Suprapubic skin (tissue), 4 donors: Measurements from ENCODE around the gene TTC13. TPM values are rescaled to one million over a fixed set of nuclear protein-coding genes. Genes with fewer than 3 reads are reported as not detected.

ENCODE experiments used
- DNase-seq, 2 donors: peaks; one replicate each; pipeline ENCODE4 v3.0.0-alpha.2; 2019; ENCODE audit warnings: low spot score in 2 of 2
- H3K27ac ChIP-seq: fragments of 200-600 bp; sonication (generic); one replicate; pipeline ENCODE4 v1.5.1; 2019
- H3K27me3 ChIP-seq: fragments of 200-600 bp; sonication (generic); one replicate; pipeline ENCODE4 v1.5.1; 2019
- H3K36me3 ChIP-seq: fragments of 200-600 bp; sonication (generic); one replicate; pipeline ENCODE4 v1.5.1; 2019
- H3K4me1 ChIP-seq: fragments of 200-600 bp; sonication (generic); one replicate; pipeline ENCODE4 v1.5.1; 2019
- H3K4me3 ChIP-seq: fragments of 200-600 bp; sonication (generic); one replicate; pipeline ENCODE4 v1.5.1; 2019; ENCODE audit warnings: mild to moderate bottlenecking
- H3K9me3 ChIP-seq: fragments of 200-600 bp; sonication (generic); one replicate; pipeline ENCODE4 v1.5.1; 2019
- CTCF ChIP-seq, 2 donors: fragments of 200-600 bp in 1 of 2; fragments of 450-650 bp in 1 of 2; sonication (generic) in 1 of 2; IDR thresholded peaks; one replicate each; pipeline ENCODE4 v1.5.1; 2016 to 2019; ENCODE audit warnings: antibody characterized with exemption in 2 of 2, mild to moderate bottlenecking in 1 of 2, moderate library complexity in 1 of 2
- EP300 ChIP-seq: sonication (generic); formaldehyde crosslinking; IDR thresholded peaks from one replicate; pipeline ENCODE4 v1.6.1; 2017; ENCODE audit warnings: antibody characterized with exemption
- POLR2A ChIP-seq, 2 donors: fragments of 450-650 bp; IDR thresholded peaks; one replicate each; pipeline ENCODE4 v1.6.1; 2017; ENCODE audit warnings: antibody characterized with exemption in 2 of 2, mild to moderate bottlenecking in 2 of 2, moderate library complexity in 2 of 2
- POLR2AphosphoS5 ChIP-seq, 3 donors: sonication (generic); formaldehyde crosslinking; IDR thresholded peaks; one replicate each; pipeline ENCODE4 v1.6.1; 2017; ENCODE audit warnings: antibody characterized with exemption in 3 of 3
- WGBS: methylation state at CpG from one replicate; pipeline ENCODE4 v1.1.5; 2018; 5-methylcytosine and 5-hydroxymethylcytosine counted together
- total RNA-seq, 4 donors: library from RNA; depleted of rRNA; stranded (reverse); fragments of >200 nt; gene quantifications; one replicate each; pipeline ENCODE4 v1.1.0, GENCODE V29; 2016

TTC13 gene
- total RNA-seq, 4 donors from 2014 or later, result 16.5 to 41.2 (median 19.2) TPM

GRCh38 chr1:230910755-230911117 is 67.9 kb downstream of the TTC13 start:
- peaks cover 50% of the 10 kb centered on the region for H3K36me3 ChIP-seq
- TF ChIP-seq CTCF (IDR thresholded peaks at IDR 0.05) (no peak), POLR2A (IDR thresholded peaks at IDR 0.05) (no peak), EP300 (no peak), POLR2AphosphoS5 (IDR thresholded peaks at IDR 0.05) (no peak)
- H3K27me3 ChIP-seq, result no peaks in the 10 kb centered on the region
- H3K4me3 ChIP-seq, result no peak overlapping the region
- H3K27ac ChIP-seq, result no peak overlapping the region
- DNase-seq, result no peak
- H3K4me1 ChIP-seq, result peaks cover 15% of the 10 kb centered on the region
- no peaks in the 10 kb centered on the region for H3K9me3 ChIP-seq

- Histone ChIP-seq H3K36me3 (peaks cover 52% of the 10 kb centered on the region), H3K9me3 (no peaks in the 10 kb centered on the region), H3K4me1 (peaks cover 15% of the 10 kb centered on the region), H3K27me3 (no peaks in the 10 kb centered on the region), H3K27ac (no peak overlapping the region), H3K4me3 (no peak overlapping the region)
- no peak for DNase-seq
- TF ChIP-seq POLR2AphosphoS5 (IDR thresholded peaks at IDR 0.05) (no peak), EP300 (no peak), CTCF (IDR thresholded peaks at IDR 0.05) (no peak), POLR2A (IDR thresholded peaks at IDR 0.05) (no peak)
- WGBS, result 53% methylated on average over 13 of the region's 13 CpGs
These were observed 68.5 kb downstream of the TTC13 start for GRCh38 chr1:230909974-230910754.

- H3K9me3 ChIP-seq, result no peaks in the 10 kb centered on the region
- H3K27me3 ChIP-seq, result no peaks in the 10 kb centered on the region
- H3K4me3 ChIP-seq, result no peak overlapping the region
- peaks cover 15% of the 10 kb centered on the region for H3K4me1 ChIP-seq
- peaks cover 36% of the 10 kb centered on the region for H3K36me3 ChIP-seq
- WGBS, result 82% methylated on average over 4 of the region's 4 CpGs
- DNase-seq, result no peak
- no peak for TF ChIP-seq EP300
- no peak for TF ChIP-seq POLR2A (IDR thresholded peaks at IDR 0.05)
- TF ChIP-seq CTCF (IDR thresholded peaks at IDR 0.05), result no peak
- TF ChIP-seq POLR2AphosphoS5 (IDR thresholded peaks at IDR 0.05), result no peak
- no peak overlapping the region for H3K27ac ChIP-seq
These were observed 71.0 kb downstream of the TTC13 start for GRCh38 chr1:230907472-230908205.

- Histone ChIP-seq H3K4me1 (peaks cover 15% of the 10 kb centered on the region), H3K27me3 (no peaks in the 10 kb centered on the region), H3K4me3 (no peak overlapping the region), H3K9me3 (no peaks in the 10 kb centered on the region), H3K36me3 (peaks cover 32% of the 10 kb centered on the region), H3K27ac (no peak overlapping the region)
- TF ChIP-seq POLR2A (IDR thresholded peaks at IDR 0.05) (no peak), CTCF (IDR thresholded peaks at IDR 0.05) (no peak), POLR2AphosphoS5 (IDR thresholded peaks at IDR 0.05) (no peak), EP300 (no peak)
- no peak for DNase-seq
- WGBS, result 76% methylated on average over 2 of the region's 2 CpGs
These were observed 72.4 kb downstream of the TTC13 start for GRCh38 chr1:230906226-230906625.

GRCh38 chr1:230905733-230906132 is 72.9 kb downstream of the TTC13 start:
- whole genome bisulfite sequencing, result 59% methylated on average over 5 of the region's 5 CpGs
- TF ChIP-seq EP300 (no peak), CTCF (IDR thresholded peaks at IDR 0.05) (no peak), POLR2A (IDR thresholded peaks at IDR 0.05) (no peak), POLR2AphosphoS5 (IDR thresholded peaks at IDR 0.05) (no peak)
- peaks cover 32% of the 10 kb centered on the region for H3K36me3 ChIP-seq
- no peak for DNase-seq
- peaks cover 13% of the 10 kb centered on the region for H3K4me1 ChIP-seq
- H3K4me3 ChIP-seq, result no peak overlapping the region
- H3K27ac ChIP-seq, result no peak overlapping the region
- no peaks in the 10 kb centered on the region for H3K27me3 ChIP-seq
- H3K9me3 ChIP-seq, result no peaks in the 10 kb centered on the region
